CD4-positive, alpha-beta T cell treated with Interleukin-15 for 1 hour (primary cell): ENCODE data around the gene SIRT3.
"Not testable (repeated sequence)": the region's sequence is repeated elsewhere in the genome, so short reads cannot be mapped to it uniquely, and the experiment has no call there.

Experiments used
- DNase-seq: peaks from one replicate; pipeline ENCODE4 v3.0.0-alpha.2; 2020

Gene SIRT3

GRCh38 chr11:238346-238745, 2.2 kb upstream of the SIRT3 start:
- not testable (repeated sequence) for DNase-seq

- peak; percentile 87 for DNase-seq
These were observed 929 bp upstream of the SIRT3 start, which contains the start of gene PSMD13 for GRCh38 chr11:236774-237767. PSMD13 (plus strand) TSS chr11:236976; CDS start chr11:237050, 74 bp downstream.

- peak; percentile 71 for DNase-seq
These were observed 539 bp downstream of the SIRT3 start for GRCh38 chr11:235609-235996.

- DNase-seq = no peak
These were observed 962 bp downstream of the SIRT3 start for GRCh38 chr11:235180-235579.

- no peak for DNase-seq
These were observed 3.2 kb downstream of the SIRT3 start for GRCh38 chr11:232783-233565.

GRCh38 chr11:230431-230830, 5.7 kb downstream of the SIRT3 start:
- DNase-seq = no peak

GRCh38 chr11:227824-228379, 8.2 kb downstream of the SIRT3 start:
- DNase-seq = no peak

GRCh38 chr11:225734-226453, 10.2 kb downstream of the SIRT3 start:
- DNase-seq = no peak

- DNase-seq = no peak
These were observed 11.7 kb downstream of the SIRT3 start for GRCh38 chr11:224424-224823.

GRCh38 chr11:223884-224283, 12.3 kb downstream of the SIRT3 start:
- no peak for DNase-seq

GRCh38 chr11:223026-223789, 12.9 kb downstream of the SIRT3 start:
- DNase-seq = no peak

GRCh38 chr11:221998-222789, 13.9 kb downstream of the SIRT3 start:
- no peak for DNase-seq

GRCh38 chr11:221539-221938, 14.6 kb downstream of the SIRT3 start:
- no peak for DNase-seq

- not testable (repeated sequence) for DNase-seq
These were observed 15.4 kb downstream of the SIRT3 start for GRCh38 chr11:220641-221215.

- no peak for DNase-seq
These were observed 17.1 kb downstream of the SIRT3 start for GRCh38 chr11:218815-219593.

GRCh38 chr11:217704-218103, 18.4 kb downstream of the SIRT3 start:
- DNase-seq = no peak

- DNase-seq = no peak
These were observed 19.8 kb downstream of the SIRT3 start for GRCh38 chr11:216081-216974.

- DNase-seq = no peak
These were observed 20.5 kb downstream of the SIRT3 start for GRCh38 chr11:215581-216037.

- DNase-seq = peak; percentile 9
These were observed 22.1 kb downstream of the SIRT3 start for GRCh38 chr11:214083-214482.
